Smooth muscle cell (in vitro differentiated cells): ENCODE measurements around the gene CAV1. TPM values are rescaled to one million over a fixed set of nuclear protein-coding genes. Genes with fewer than 3 reads are reported as not detected.

Experiments
- DNase-seq: peaks from one replicate; lab custom pipeline; 2025; ENCODE audit not compliant: unreplicated experiment; lab: John Stamatoyannopoulos, UW
- H2AFZ ChIP-seq: fragments of 200-600 bp; sonication (generic); 2 replicates; pipeline ENCODE4 v1.6.0; 2016; ENCODE audit warnings: antibody characterized with exemption, low read depth, mild to moderate bottlenecking
- H3F3A ChIP-seq: fragments of 200-600 bp; sonication (generic); 2 replicates; pipeline ENCODE4 v1.6.0; 2017; ENCODE audit warnings: antibody characterized with exemption, low read depth
- H3K27ac ChIP-seq: fragments of 200-600 bp; sonication (generic); 2 replicates; pipeline ENCODE4 v1.5.1; 2016; ENCODE audit warnings: low read depth, mild to moderate bottlenecking
- H3K27me3 ChIP-seq: fragments of 200-600 bp; sonication (generic); 2 replicates; pipeline ENCODE4 v1.6.1; 2016; ENCODE audit warnings: low read depth, mild to moderate bottlenecking
- H3K36me3 ChIP-seq: fragments of 200-600 bp; sonication (generic); 2 replicates; pipeline ENCODE4 v1.5.1; 2016; ENCODE audit warnings: low read depth
- H3K4me1 ChIP-seq: fragments of 200-600 bp; sonication (generic); 2 replicates; pipeline ENCODE4 v1.5.1; 2016; ENCODE audit warnings: low read depth
- H3K4me2 ChIP-seq: fragments of 200-600 bp; sonication (generic); 2 replicates; pipeline ENCODE4 v1.6.0; 2016; ENCODE audit warnings: mild to moderate bottlenecking
- H3K4me3 ChIP-seq: fragments of 200-600 bp; sonication (generic); 2 replicates; pipeline ENCODE4 v1.5.1; 2016; ENCODE audit warnings: mild to moderate bottlenecking
- H3K79me2 ChIP-seq: fragments of 200-600 bp; sonication (generic); 2 replicates; pipeline ENCODE4 v1.6.0; 2016; ENCODE audit warnings: low read depth, mild to moderate bottlenecking
- H3K9ac ChIP-seq: fragments of 200-600 bp; sonication (generic); 2 replicates; pipeline ENCODE4 v1.6.0; 2016; ENCODE audit warnings: low read depth
- H3K9me3 ChIP-seq: fragments of 200-600 bp; sonication (generic); replicated peaks from 2 replicates; pipeline ENCODE4 v1.5.1; 2016; ENCODE audit warnings: low read depth
- H4K20me1 ChIP-seq: fragments of 200-600 bp; sonication (generic); 2 replicates; pipeline ENCODE4 v1.6.0; 2016; ENCODE audit warnings: low read depth
- CTCF ChIP-seq: fragments of 200-600 bp; sonication (generic); IDR thresholded peaks from 2 replicates; pipeline ENCODE4 v1.5.1; 2017; ENCODE audit warnings: borderline replicate concordance, mild to moderate bottlenecking, antibody characterized with exemption; ENCODE audit not compliant: insufficient read depth, poor library complexity, severe bottlenecking
- WGBS: methylation state at CpG from one replicate; pipeline ENCODE4 v1.1.7; 2016; ENCODE audit warnings: low lambda C conversion rate; 5-methylcytosine and 5-hydroxymethylcytosine counted together
- polyA plus RNA-seq: library from polyadenylated mRNA; unstranded; fragments of >200 nt; fragmentation: Nextera tagmentation; extraction: Ambion mirVana; gene quantifications from 2 replicates; pipeline ENCODE4 v1.2.1, GENCODE V29; 2016
- total RNA-seq: library from RNA; depleted of rRNA; stranded (reverse); fragments of >200 nt; gene quantifications from 2 replicates; pipeline ENCODE4 v1.2.3, GENCODE V29; 2014

Gene CAV1
- total and polyA plus RNA-seq, 2 experiments from 2014 or later: 55.8 to 84.7 TPM

- no peaks in the 10 kb centered on the region for H3K36me3 ChIP-seq
- no peak for DNase-seq
- no peak overlapping the region for H3K4me2 ChIP-seq
- no peaks in the 10 kb centered on the region for H4K20me1 ChIP-seq
- H3K4me3 ChIP-seq: no peak overlapping the region
- no peaks in the 10 kb centered on the region for H3K79me2 ChIP-seq
- no peak overlapping the region for H2AFZ ChIP-seq
- no peaks in the 10 kb centered on the region for H3K27me3 ChIP-seq
- TF ChIP-seq CTCF: no peak
- no peaks in the 10 kb centered on the region for H3F3A ChIP-seq
- no peak overlapping the region for H3K9ac ChIP-seq
- no peaks in the 10 kb centered on the region for H3K4me1 ChIP-seq
- no peak overlapping the region for H3K27ac ChIP-seq
- no peaks in the 10 kb centered on the region for H3K9me3 ChIP-seq
These were observed 24.5 kb downstream of the CAV1 start for GRCh38 chr7:116549370-116549769.

GRCh38 chr7:116551692-116552091, 26.9 kb downstream of the CAV1 start:
- Histone ChIP-seq H3K27ac (no peak overlapping the region), H3K4me1 (no peaks in the 10 kb centered on the region), H3K4me2 (no peak overlapping the region), H3K9me3 (no peaks in the 10 kb centered on the region), H3K79me2 (no peaks in the 10 kb centered on the region), H3K36me3 (no peaks in the 10 kb centered on the region), H3K4me3 (no peak overlapping the region), H2AFZ (no peak overlapping the region), H3K9ac (no peak overlapping the region), H3K27me3 (no peaks in the 10 kb centered on the region), H4K20me1 (no peaks in the 10 kb centered on the region), H3F3A (no peaks in the 10 kb centered on the region)
- DNase-seq: no peak
- no peak for TF ChIP-seq CTCF
- WGBS: 100% methylated on average over 5 of the region's 5 CpGs

- no peaks in the 10 kb centered on the region for H4K20me1 ChIP-seq
- H3K27ac ChIP-seq: no peak overlapping the region
- no peaks in the 10 kb centered on the region for H3F3A ChIP-seq
- WGBS: 48% methylated on average over 1 of the region's 1 CpG
- no peaks in the 10 kb centered on the region for H3K9me3 ChIP-seq
- no peaks in the 10 kb centered on the region for H3K36me3 ChIP-seq
- H3K27me3 ChIP-seq: no peaks in the 10 kb centered on the region
- no peak for DNase-seq
- no peak overlapping the region for H3K9ac ChIP-seq
- TF ChIP-seq CTCF: no peak
- H3K79me2 ChIP-seq: no peaks in the 10 kb centered on the region
- H3K4me2 ChIP-seq: no peak overlapping the region
- no peaks in the 10 kb centered on the region for H3K4me1 ChIP-seq
- no peak overlapping the region for H3K4me3 ChIP-seq
- H2AFZ ChIP-seq: no peak overlapping the region
These were observed 27.8 kb downstream of the CAV1 start for GRCh38 chr7:116552602-116553001.

GRCh38 chr7:116553168-116553964, 28.5 kb downstream of the CAV1 start:
- no peak overlapping the region for H3K27ac ChIP-seq

More at GRCh38 chr7:116553168-116553964, 28.5 kb downstream of the CAV1 start:
- no peak overlapping the region for H3K4me2 ChIP-seq
- no peaks in the 10 kb centered on the region for H3K27me3 ChIP-seq
- H3K4me1 ChIP-seq: no peaks in the 10 kb centered on the region
- no peaks in the 10 kb centered on the region for H3K79me2 ChIP-seq
- H3F3A ChIP-seq: no peaks in the 10 kb centered on the region
- no peaks in the 10 kb centered on the region for H4K20me1 ChIP-seq
- WGBS: 88% methylated on average over 3 of the region's 3 CpGs
- H3K9me3 ChIP-seq: no peaks in the 10 kb centered on the region
- no peak for TF ChIP-seq CTCF
- DNase-seq: no peak
- H3K36me3 ChIP-seq: no peaks in the 10 kb centered on the region
- H3K9ac ChIP-seq: no peak overlapping the region
- H3K4me3 ChIP-seq: no peak overlapping the region
- H2AFZ ChIP-seq: no peak overlapping the region
